GM12801 (cell line): Measurements from ENCODE around the gene MAGI2.

Experiments
- CTCF ChIP-seq: IDR thresholded peaks from one replicate; pipeline ENCODE4 v1.5.1; 2011; ENCODE audit warnings: control low read depth; ENCODE audit not compliant: insufficient read length; ENCODE audit errors: extremely low read depth

Gene MAGI2

GRCh38 chr7:78176171-78176570 lies 1277.3 kb downstream of the MAGI2 start:
- TF ChIP-seq CTCF, result no peak

GRCh38 chr7:78175330-78176100 lies 1278.0 kb downstream of the MAGI2 start:
- no peak for TF ChIP-seq CTCF

- no peak for TF ChIP-seq CTCF
Measured at GRCh38 chr7:78173666-78174065, 1279.8 kb downstream of the MAGI2 start.

- TF ChIP-seq CTCF, result no peak
Measured at GRCh38 chr7:78172933-78173591, 1280.4 kb downstream of the MAGI2 start.

GRCh38 chr7:78172267-78172757 lies 1281.2 kb downstream of the MAGI2 start:
- TF ChIP-seq CTCF, result no peak

- no peak for TF ChIP-seq CTCF
Measured at GRCh38 chr7:78171398-78171797, 1282.1 kb downstream of the MAGI2 start.

GRCh38 chr7:78170815-78171214 lies 1282.7 kb downstream of the MAGI2 start:
- TF ChIP-seq CTCF, result no peak
